Epidermal melanocyte (primary cell): ENCODE results near the gene CLINT1.

ENCODE experiments used
- DNase-seq: peaks from one replicate; pipeline ENCODE4 v3.0.0; 2011; ENCODE audit warnings: low spot score; ENCODE audit not compliant: insufficient read length

CLINT1 gene

GRCh38 chr5:157820593-157821252 lies 38.2 kb downstream of the CLINT1 start:
- DNase-seq, result no peak

DNA sequence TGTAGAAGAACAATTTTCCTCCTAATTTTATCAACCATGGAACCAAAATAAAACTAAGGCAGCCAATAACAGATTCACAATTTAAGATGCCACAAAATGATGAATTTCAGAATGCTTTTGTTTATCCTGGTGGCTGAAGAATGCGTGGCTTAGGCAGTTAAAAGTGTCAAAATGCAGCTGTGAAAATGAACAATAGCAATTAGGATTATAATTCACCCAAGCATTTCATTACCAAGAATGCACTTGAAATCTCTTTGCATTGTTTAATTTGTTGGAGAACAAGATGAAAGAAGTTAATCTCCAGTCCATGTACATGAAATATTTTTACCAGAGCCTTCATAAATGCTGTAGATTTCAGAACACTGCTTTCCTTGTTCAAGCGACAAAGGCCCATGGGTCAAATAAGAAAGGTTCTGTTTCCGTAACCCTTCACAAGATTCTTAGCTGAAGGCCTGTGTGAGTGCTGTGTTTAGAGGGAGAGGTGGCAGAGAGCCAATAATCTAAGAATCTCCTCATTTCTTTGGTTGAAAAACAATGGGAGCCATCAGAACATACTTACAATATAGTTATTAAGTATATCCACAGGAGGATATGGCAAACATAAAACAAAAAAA lies 39.3 kb downstream of the CLINT1 start:
- DNase-seq, result no peak

DNA sequence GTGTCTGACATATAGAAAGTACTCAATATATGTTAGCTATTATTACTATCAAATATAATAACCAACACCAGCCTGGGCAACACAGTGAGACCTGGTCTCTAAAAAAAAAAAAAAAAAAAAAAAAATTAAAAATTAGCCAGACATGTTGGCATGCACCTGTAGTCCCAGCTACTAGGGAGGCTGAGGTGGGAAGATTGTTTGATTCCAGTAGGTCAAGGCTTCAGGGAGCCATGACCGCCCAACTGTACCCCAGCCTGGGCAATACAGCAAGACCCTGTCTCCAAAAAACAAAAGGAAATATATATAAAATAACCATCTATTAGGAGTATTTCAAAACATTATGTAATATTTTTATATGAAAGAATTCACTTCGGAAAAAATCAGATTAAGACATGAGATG lies 40.6 kb downstream of the CLINT1 start:
- no peak for DNase-seq

DNA sequence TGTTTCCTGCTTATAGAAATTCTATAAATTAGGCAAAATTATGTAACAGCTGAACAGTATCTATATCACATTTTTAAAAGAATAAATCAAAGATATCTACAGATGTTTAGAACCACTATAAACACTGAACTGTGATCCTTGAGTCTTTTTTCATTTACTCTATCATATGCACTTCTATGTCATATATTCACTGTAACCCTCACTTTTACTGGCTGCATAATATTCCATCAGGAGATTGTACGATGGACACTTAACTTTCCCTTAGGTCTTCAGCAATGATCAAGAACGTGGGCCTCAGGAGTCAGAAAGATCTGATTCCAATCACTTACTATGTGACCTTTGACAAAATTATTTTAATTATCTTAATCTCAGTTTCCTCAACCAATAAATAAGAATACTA lies 41.0 kb downstream of the CLINT1 start:
- no peak for DNase-seq

GRCh38 chr5:157817387-157817702 lies 41.6 kb downstream of the CLINT1 start:
- no peak for DNase-seq

DNA sequence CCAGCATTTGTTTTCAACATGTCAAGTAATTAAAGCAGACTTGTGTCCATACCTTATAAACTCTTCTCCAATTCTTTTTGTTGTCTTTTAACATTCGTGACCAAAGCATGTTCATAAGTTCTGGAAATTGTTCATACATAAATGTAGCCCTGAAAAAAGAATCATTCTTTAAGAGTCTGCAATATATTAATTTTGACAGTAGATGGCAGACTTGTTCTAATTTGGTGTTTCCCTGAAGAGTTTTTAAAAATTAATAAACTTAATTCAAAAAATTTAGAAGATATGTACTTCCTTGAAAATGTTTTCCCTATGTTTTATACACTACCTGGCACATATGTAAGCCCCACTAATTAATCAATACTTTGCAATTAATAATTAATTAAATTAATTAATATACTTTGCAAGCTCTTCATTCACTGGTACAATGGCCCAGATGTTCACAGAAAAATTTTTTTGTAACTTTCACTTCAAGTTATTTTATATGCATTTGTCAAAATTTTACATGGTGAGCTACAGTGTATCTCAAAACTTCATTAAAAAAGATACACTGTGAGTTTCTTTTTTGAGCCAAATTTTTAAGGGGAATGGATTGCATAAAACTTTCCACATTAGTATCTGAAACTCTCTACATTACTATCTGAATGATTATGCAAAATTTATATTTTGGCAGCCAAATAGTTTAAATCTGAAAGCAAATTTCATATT lies 42.1 kb downstream of the CLINT1 start:
- DNase-seq, result no peak

DNA sequence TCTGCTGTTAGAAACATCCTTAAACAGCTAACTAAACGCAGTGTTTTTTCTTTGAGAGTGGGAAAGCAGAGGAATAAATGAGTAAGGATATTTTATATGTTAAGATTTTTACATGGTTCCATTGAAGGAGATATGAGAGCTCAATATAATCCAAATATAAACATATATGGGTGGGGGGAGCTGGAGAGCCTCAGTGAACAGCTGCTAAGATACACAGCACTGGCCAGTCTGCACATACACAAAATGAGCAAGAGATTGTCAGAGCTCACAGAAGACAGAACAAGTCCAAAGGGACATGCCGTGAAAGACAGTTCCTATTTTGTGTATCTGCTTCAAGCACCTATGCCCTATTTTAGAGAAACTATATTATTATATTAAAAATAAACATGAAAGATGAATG lies 46.9 kb downstream of the CLINT1 start:
- DNase-seq, result no peak

DNA sequence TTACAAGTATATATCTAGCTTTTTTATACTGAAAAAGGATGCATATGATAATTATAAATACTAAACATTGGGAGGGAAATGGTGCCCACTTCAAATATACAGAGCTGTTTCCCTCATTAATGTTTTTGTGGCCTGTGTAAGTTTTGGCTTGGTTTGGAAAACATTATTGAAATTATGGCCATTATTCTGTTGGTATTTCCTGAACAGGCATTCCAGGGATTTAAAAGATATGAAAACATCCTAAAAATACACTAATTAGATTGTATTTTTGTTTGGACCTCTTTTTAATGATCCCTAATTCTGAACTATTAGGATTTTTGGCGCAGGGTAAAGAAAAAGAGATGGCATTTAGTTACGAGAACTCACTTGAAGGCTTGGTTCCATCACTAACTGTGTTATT lies 50.9 kb downstream of the CLINT1 start:
- no peak for DNase-seq

DNA sequence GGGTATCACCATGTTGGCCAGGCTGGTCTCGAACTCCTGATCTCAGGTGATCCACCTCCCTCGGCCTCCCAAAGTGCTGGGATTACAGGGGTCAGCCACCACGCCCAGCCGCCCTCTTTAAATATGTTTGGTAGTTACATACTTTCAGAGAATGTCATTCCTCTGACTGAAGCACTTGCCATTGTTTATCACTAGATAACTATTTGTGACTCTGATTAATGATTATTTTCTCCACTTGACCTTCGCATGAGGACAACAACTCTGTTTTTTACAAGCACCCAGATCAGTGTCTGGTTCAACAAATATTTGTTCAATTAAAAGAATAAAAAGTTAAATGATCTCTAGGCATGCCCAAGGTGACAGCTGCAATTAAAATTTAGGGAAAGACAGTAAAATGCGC lies 56.2 kb downstream of the CLINT1 start:
- no peak for DNase-seq

- no peak for DNase-seq
These were observed 58.8 kb downstream of the CLINT1 start for GRCh38 chr5:157800137-157800536.

- no peak for DNase-seq
These were observed 59.4 kb downstream of the CLINT1 start for GRCh38 chr5:157799578-157799977.

DNA sequence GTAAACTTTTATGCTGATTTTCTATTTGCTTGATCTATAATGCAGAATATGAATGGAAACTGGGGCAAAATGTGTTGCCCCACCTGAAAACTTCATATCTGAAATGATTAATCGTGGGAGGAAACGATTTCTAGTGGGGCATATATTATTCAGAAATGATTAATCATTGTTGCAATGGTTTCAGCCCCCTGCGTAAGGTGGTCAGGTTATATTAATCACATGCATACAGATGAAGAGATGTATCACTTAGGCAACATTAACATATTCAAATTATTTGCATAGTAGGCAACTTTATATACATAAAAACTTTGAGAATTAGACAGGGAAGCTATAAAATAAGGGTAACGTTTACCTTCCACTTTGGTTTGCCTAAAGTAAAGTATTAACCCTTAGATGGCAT lies 65.6 kb downstream of the CLINT1 start:
- DNase-seq, result no peak

GRCh38 chr5:157785801-157786200 lies 73.1 kb downstream of the CLINT1 start:
- DNase-seq, result no peak

GRCh38 chr5:157779221-157779620 lies 79.7 kb downstream of the CLINT1 start:
- no peak for DNase-seq

DNA sequence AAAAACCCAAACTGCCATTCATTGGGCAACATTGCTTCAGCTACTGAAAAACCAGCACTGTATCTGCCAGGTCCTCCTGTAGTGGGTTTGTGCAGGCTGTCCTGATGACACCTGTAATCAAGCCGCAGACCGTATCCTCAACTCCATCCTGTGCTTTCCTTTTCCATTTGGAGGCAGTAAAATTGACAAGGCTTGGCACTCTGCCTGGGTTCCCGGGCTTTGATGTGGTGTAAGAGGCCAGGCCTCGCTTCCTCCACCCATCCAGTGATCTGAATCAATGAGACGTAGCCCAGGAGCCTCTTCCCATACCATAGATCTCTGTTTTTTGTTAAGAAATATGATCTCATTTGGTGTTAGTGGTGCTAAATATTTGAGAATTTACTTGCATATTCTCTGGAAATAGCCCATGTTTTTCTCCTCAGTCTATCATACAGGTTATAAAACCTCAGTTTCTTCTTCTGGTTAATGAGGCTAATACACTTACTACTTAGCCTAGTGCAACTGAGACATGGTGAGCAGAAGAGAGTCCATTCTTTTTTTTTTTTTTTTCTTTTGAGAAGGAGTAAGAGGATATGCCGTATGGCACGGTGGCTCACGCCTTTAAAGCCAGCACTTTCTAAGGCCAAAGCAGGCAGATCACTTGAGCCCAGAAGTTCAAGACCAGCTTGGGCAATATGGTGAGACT lies 80.7 kb downstream of the CLINT1 start:
- no peak for DNase-seq

GRCh38 chr5:157772127-157772526 lies 86.8 kb downstream of the CLINT1 start:
- DNase-seq, result no peak

- DNase-seq, result no peak
These were observed 88.3 kb downstream of the CLINT1 start for GRCh38 chr5:157770665-157771064.

DNA sequence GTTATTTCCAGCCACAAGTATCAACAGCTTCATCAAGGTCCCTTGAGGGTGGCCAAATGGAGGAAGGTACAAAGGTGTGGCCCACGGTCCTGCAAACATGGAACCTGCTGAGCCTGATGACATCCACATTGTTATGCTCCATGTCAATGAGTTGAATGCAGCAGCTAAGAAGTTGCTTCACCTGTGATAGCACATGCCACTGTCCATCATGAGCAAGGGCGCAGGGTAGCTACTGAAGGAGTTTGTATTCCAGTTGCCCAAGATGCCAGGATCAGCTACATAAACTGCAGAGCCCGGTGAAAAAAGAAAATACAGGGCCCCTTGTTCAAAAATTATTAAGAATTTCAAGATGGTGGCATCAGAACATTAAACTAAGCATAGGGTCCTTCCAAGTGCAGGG lies 91.3 kb downstream of the CLINT1 start:
- DNase-seq, result no peak

DNA sequence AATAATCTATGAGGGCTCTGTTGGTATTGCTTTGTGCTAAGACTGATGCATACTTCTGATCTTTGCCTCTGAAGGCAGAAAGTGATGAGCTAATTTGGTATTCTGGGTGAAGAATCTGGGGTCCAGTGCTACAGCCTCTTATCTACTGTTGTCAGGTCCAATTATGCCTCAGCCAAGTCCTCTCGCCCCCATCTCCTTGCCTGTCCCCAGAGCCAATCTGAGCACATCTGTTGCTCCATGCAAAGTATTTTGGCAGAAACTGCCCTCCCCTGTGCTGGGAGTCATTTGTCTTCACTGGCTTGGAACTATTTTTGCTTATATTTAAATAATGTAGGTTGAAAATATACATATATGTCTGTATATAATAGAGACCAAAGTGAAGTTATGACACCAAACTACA lies 92.0 kb downstream of the CLINT1 start:
- no peak for DNase-seq

- no peak for DNase-seq
These were observed 92.5 kb downstream of the CLINT1 start for GRCh38 chr5:157766442-157766841.

GRCh38 chr5:157764531-157764930 lies 94.4 kb downstream of the CLINT1 start:
- no peak for DNase-seq
